GM23338 (cell line): Measurements from ENCODE around the gene DIP2C. TPM values are rescaled to one million over a fixed set of nuclear protein-coding genes. Genes with fewer than 3 reads are reported as not detected.

Experiments
- ATAC-seq: fragments of 200-7000 bp; cut with Tn5 transposase; 3 replicates; pipeline ENCODE4 v1.9.1; 2020
- DNase-seq: peaks from one replicate; pipeline ENCODE4 v3.0.0-alpha.2; 2015; ENCODE audit warnings: low spot score
- H2AFZ ChIP-seq: fragments of 200-600 bp; sonication (generic); 2 replicates; pipeline ENCODE4 v1.8.0; 2016; ENCODE audit warnings: antibody characterized with exemption, mild to moderate bottlenecking, moderate library complexity
- H3F3A ChIP-seq: fragments of 200-600 bp; sonication (generic); replicated peaks from 2 replicates; pipeline ENCODE4 v1.8.0; 2017; ENCODE audit warnings: antibody characterized with exemption, mixed run types, low read depth
- H3K27ac ChIP-seq: fragments of 200-600 bp; sonication (generic); 2 replicates; pipeline ENCODE4 v1.6.1; 2016; ENCODE audit warnings: low read depth
- H3K27me3 ChIP-seq: fragments of 200-600 bp; sonication (generic); 2 replicates; pipeline ENCODE4 v1.8.0; 2016; ENCODE audit warnings: mild to moderate bottlenecking, mixed run types, moderate library complexity; ENCODE audit not compliant: insufficient read depth
- H3K36me3 ChIP-seq: fragments of 200-600 bp; sonication (generic); 2 replicates; pipeline ENCODE4 v1.8.0; 2016; ENCODE audit warnings: mild to moderate bottlenecking; ENCODE audit not compliant: insufficient read depth
- H3K4me1 ChIP-seq: fragments of 200-600 bp; sonication (generic); 2 replicates; pipeline ENCODE4 v1.8.0; 2016; ENCODE audit warnings: mild to moderate bottlenecking, moderate library complexity; ENCODE audit not compliant: insufficient read depth
- H3K4me2 ChIP-seq: fragments of 200-600 bp; sonication (generic); 2 replicates; pipeline ENCODE4 v1.7.1; 2017; ENCODE audit warnings: mixed run types
- H3K4me3 ChIP-seq: fragments of 200-600 bp; sonication (generic); 2 replicates; pipeline ENCODE4 v1.6.1; 2016; ENCODE audit warnings: mixed run types
- H3K79me2 ChIP-seq: fragments of 200-600 bp; sonication (generic); replicated peaks from 2 replicates; pipeline ENCODE4 v1.8.0; 2017; ENCODE audit warnings: mild to moderate bottlenecking; ENCODE audit not compliant: insufficient read depth
- H3K9me2 ChIP-seq: fragments of 200-600 bp; sonication (generic); 2 replicates; pipeline ENCODE4 v1.8.0; 2017; ENCODE audit not compliant: insufficient read depth
- H4K20me1 ChIP-seq: fragments of 200-600 bp; sonication (generic); replicated peaks from 2 replicates; pipeline ENCODE4 v1.8.0; 2017; ENCODE audit warnings: mild to moderate bottlenecking; ENCODE audit not compliant: insufficient read depth
- H3K27ac Mint-ChIP-seq: 2 replicates; pipeline ENCODE4 v1.8.0; 2020; ENCODE audit warnings: inconsistent platforms, mild to moderate bottlenecking, moderate library complexity, mixed read lengths
- H3K27me3 Mint-ChIP-seq: 3 replicates; pipeline ENCODE4 v1.8.0; 2022; ENCODE audit warnings: low read depth, mild to moderate bottlenecking, moderate library complexity, mixed read lengths, inconsistent platforms; ENCODE audit not compliant: insufficient read depth, poor library complexity
- H3K36me3 Mint-ChIP-seq: 3 replicates; pipeline ENCODE4 v1.8.0; 2021; ENCODE audit warnings: low read depth, mild to moderate bottlenecking, inconsistent platforms, moderate library complexity, mixed read lengths
- H3K4me1 Mint-ChIP-seq: 3 replicates; pipeline ENCODE4 v1.8.0; 2020; ENCODE audit warnings: mild to moderate bottlenecking, inconsistent platforms, mixed read lengths
- H3K4me3 Mint-ChIP-seq: 3 replicates; pipeline ENCODE4 v1.8.0; 2021; ENCODE audit warnings: moderate library complexity, mild to moderate bottlenecking, inconsistent platforms, mixed read lengths
- H3K9me3 Mint-ChIP-seq: 3 replicates; pipeline ENCODE4 v1.8.0; 2020; ENCODE audit warnings: moderate library complexity, mild to moderate bottlenecking, inconsistent platforms, mixed read lengths
- EZH2phosphoT487 ChIP-seq: fragments of 200-600 bp; sonication (generic); IDR thresholded peaks from one replicate; pipeline ENCODE4 v1.8.1; 2018; ENCODE audit warnings: antibody characterized with exemption; ENCODE audit not compliant: unreplicated experiment
- NANOG ChIP-seq: IDR thresholded peaks from 2 replicates; pipeline ENCODE4 v1.6.1; 2016; ENCODE audit warnings: antibody characterized with exemption, borderline replicate concordance
- ZNF114 ChIP-seq: fragments of 250-450 bp; sonication (Bioruptor Pico); IDR thresholded peaks from 2 replicates; pipeline ENCODE4 v1.5.0; 2020; ENCODE audit warnings: mild to moderate bottlenecking, moderate library complexity
- polyA plus RNA-seq: library from polyadenylated mRNA; unstranded; fragments of >200 nt; fragmentation: Nextera tagmentation; extraction: Ambion mirVana; gene quantifications from 2 replicates; pipeline ENCODE4 v1.2.1, GENCODE V29; 2016
- total RNA-seq: library from RNA; depleted of rRNA; stranded (reverse); fragments of >200 nt; shearing (Covaris generic); gene quantifications from 2 replicates; pipeline ENCODE4 v1.2.3, GENCODE V29; 2014
- TF ChIP-seq, protein P1 (sequence below): fragments of 250-450 bp; sonication (Bioruptor Pico); IDR thresholded peaks from 2 replicates; pipeline ENCODE4 v1.5.0; 2020; ENCODE audit warnings: mild to moderate bottlenecking, moderate library complexity
- TF ChIP-seq, protein P2 (sequence below): IDR thresholded peaks from one replicate; pipeline ENCODE4 v1.6.1; 2018; ENCODE audit warnings: antibody characterized with exemption; ENCODE audit not compliant: unreplicated experiment
- TF ChIP-seq, protein P3 (sequence below): IDR thresholded peaks from 2 replicates; pipeline ENCODE4 v1.6.1; 2016; ENCODE audit warnings: antibody characterized with exemption

Gene DIP2C
- total and polyA plus RNA-seq, 2 experiments from 2014 or later = 5.1 to 7.7 TPM

DNA sequence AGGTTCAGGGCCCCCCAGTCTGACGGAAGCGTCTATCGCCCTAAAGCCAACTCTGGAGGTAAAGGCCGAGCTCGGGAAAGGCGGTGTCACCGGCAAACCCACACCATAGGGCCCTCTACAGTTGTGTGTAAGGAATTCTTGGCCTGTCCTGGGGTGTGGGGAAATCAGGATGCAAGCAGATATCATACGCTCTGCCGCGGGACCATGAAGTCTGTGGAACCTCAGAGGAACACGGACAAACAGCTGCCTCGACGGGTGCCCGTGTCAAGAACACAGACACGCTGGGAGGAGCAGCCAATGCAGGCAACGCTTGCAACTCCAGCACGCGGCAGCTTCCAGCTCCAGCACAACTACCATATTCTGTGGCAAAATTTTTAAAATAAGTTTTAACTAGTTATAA is 157.9 kb downstream of the DIP2C start:
- no peak overlapping the region for H2AFZ ChIP-seq
- Mint-ChIP-seq H3K36me3 (no peaks in the 10 kb centered on the region), H3K4me1 (peaks cover 16% of the 10 kb centered on the region), H3K9me3 (no peaks in the 10 kb centered on the region), H3K27ac (no peak overlapping the region), H3K27me3 (peaks cover 8% of the 10 kb centered on the region), H3K4me3 (no peak overlapping the region)
- ATAC-seq (no peak), DNase-seq (no peak)
- H3K27me3 ChIP-seq = no peaks in the 10 kb centered on the region
- TF ChIP-seq EZH2phosphoT487 (no peak), NANOG (no peak), ZNF114 (no peak)
- TF ChIP-seq, protein P1, sequence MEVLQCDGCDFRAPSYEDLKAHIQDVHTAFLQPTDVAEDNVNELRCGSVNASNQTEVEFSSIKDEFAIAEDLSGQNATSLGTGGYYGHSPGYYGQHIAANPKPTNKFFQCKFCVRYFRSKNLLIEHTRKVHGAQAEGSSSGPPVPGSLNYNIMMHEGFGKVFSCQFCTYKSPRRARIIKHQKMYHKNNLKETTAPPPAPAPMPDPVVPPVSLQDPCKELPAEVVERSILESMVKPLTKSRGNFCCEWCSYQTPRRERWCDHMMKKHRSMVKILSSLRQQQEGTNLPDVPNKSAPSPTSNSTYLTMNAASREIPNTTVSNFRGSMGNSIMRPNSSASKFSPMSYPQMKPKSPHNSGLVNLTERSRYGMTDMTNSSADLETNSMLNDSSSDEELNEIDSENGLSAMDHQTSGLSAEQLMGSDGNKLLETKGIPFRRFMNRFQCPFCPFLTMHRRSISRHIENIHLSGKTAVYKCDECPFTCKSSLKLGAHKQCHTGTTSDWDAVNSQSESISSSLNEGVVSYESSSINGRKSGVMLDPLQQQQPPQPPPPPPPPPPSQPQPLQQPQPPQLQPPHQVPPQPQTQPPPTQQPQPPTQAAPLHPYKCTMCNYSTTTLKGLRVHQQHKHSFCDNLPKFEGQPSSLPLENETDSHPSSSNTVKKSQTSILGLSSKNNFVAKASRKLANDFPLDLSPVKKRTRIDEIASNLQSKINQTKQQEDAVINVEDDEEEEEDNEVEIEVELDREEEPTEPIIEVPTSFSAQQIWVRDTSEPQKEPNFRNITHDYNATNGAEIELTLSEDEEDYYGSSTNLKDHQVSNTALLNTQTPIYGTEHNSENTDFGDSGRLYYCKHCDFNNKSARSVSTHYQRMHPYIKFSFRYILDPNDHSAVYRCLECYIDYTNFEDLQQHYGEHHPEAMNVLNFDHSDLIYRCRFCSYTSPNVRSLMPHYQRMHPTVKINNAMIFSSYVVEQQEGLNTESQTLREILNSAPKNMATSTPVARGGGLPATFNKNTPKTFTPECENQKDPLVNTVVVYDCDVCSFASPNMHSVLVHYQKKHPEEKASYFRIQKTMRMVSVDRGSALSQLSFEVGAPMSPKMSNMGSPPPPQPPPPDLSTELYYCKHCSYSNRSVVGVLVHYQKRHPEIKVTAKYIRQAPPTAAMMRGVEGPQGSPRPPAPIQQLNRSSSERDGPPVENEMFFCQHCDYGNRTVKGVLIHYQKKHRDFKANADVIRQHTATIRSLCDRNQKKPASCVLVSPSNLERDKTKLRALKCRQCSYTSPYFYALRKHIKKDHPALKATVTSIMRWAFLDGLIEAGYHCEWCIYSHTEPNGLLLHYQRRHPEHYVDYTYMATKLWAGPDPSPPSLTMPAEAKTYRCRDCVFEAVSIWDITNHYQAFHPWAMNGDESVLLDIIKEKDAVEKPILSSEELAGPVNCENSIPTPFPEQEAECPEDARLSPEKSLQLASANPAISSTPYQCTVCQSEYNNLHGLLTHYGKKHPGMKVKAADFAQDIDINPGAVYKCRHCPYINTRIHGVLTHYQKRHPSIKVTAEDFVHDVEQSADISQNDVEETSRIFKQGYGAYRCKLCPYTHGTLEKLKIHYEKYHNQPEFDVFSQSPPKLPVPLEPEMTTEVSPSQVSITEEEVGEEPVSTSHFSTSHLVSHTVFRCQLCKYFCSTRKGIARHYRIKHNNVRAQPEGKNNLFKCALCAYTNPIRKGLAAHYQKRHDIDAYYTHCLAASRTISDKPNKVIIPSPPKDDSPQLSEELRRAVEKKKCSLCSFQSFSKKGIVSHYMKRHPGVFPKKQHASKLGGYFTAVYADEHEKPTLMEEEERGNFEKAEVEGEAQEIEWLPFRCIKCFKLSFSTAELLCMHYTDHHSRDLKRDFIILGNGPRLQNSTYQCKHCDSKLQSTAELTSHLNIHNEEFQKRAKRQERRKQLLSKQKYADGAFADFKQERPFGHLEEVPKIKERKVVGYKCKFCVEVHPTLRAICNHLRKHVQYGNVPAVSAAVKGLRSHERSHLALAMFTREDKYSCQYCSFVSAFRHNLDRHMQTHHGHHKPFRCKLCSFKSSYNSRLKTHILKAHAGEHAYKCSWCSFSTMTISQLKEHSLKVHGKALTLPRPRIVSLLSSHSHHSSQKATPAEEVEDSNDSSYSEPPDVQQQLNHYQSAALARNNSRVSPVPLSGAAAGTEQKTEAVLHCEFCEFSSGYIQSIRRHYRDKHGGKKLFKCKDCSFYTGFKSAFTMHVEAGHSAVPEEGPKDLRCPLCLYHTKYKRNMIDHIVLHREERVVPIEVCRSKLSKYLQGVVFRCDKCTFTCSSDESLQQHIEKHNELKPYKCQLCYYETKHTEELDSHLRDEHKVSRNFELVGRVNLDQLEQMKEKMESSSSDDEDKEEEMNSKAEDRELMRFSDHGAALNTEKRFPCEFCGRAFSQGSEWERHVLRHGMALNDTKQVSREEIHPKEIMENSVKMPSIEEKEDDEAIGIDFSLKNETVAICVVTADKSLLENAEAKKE (CRISPR knock-in tag) = no peak
- TF ChIP-seq, protein P2, sequence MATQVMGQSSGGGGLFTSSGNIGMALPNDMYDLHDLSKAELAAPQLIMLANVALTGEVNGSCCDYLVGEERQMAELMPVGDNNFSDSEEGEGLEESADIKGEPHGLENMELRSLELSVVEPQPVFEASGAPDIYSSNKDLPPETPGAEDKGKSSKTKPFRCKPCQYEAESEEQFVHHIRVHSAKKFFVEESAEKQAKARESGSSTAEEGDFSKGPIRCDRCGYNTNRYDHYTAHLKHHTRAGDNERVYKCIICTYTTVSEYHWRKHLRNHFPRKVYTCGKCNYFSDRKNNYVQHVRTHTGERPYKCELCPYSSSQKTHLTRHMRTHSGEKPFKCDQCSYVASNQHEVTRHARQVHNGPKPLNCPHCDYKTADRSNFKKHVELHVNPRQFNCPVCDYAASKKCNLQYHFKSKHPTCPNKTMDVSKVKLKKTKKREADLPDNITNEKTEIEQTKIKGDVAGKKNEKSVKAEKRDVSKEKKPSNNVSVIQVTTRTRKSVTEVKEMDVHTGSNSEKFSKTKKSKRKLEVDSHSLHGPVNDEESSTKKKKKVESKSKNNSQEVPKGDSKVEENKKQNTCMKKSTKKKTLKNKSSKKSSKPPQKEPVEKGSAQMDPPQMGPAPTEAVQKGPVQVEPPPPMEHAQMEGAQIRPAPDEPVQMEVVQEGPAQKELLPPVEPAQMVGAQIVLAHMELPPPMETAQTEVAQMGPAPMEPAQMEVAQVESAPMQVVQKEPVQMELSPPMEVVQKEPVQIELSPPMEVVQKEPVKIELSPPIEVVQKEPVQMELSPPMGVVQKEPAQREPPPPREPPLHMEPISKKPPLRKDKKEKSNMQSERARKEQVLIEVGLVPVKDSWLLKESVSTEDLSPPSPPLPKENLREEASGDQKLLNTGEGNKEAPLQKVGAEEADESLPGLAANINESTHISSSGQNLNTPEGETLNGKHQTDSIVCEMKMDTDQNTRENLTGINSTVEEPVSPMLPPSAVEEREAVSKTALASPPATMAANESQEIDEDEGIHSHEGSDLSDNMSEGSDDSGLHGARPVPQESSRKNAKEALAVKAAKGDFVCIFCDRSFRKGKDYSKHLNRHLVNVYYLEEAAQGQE = no peak
- TF ChIP-seq, protein P3, sequence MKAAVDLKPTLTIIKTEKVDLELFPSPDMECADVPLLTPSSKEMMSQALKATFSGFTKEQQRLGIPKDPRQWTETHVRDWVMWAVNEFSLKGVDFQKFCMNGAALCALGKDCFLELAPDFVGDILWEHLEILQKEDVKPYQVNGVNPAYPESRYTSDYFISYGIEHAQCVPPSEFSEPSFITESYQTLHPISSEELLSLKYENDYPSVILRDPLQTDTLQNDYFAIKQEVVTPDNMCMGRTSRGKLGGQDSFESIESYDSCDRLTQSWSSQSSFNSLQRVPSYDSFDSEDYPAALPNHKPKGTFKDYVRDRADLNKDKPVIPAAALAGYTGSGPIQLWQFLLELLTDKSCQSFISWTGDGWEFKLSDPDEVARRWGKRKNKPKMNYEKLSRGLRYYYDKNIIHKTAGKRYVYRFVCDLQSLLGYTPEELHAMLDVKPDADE = no peak
- no peak overlapping the region for H3K4me3 ChIP-seq
- no peak overlapping the region for H3K4me2 ChIP-seq
- no peaks in the 10 kb centered on the region for H3K9me2 ChIP-seq
- no peaks in the 10 kb centered on the region; the same call in 1 of the 2 replicates for H4K20me1 ChIP-seq
- H3K4me1 ChIP-seq = no peaks in the 10 kb centered on the region
- no peaks in the 10 kb centered on the region for H3F3A ChIP-seq
- H3K36me3 ChIP-seq = no peaks in the 10 kb centered on the region
- no peak overlapping the region for H3K27ac ChIP-seq
- no peaks in the 10 kb centered on the region for H3K79me2 ChIP-seq
